PC-3 (cell line): ENCODE data around the gene NTN1. TPM values are rescaled to one million over a fixed set of nuclear protein-coding genes. Genes with fewer than 3 reads are reported as not detected.

Source experiments
- ATAC-seq: fragments of 200-7000 bp; cut with Tn5 transposase; 2 replicates; pipeline ENCODE4 v1.9.1; 2020; ENCODE audit warnings: mild to moderate bottlenecking, moderate library complexity
- BruUV-seq: library from RNA; stranded (reverse); fragments of 400-500 nt; replicated peaks from 2 replicates; lab custom pipeline; 2021; lab: Mats Ljungman, UMichigan
- CTCF ChIA-PET: fragments of 300-600 bp; sonication (Branson Sonifier 250); formaldehyde crosslinking; loops from one replicate; lab custom pipeline; 2022; ENCODE audit warnings: antibody characterized with exemption; lab: Charles Lee
- POLR2A ChIA-PET: fragments of 300-600 bp; sonication (Branson Sonifier 250); formaldehyde crosslinking; loops from one replicate; lab custom pipeline; 2022; ENCODE audit warnings: antibody characterized with exemption; ENCODE audit not compliant: unreplicated experiment; lab: Charles Lee
- DNase-seq: peaks from one replicate; pipeline ENCODE4 v3.0.0-alpha.2; 2015
- H2AFZ ChIP-seq: fragments of 300-600 bp; sonication (generic); 2 replicates; pipeline ENCODE4 v1.6.0; 2016; ENCODE audit warnings: antibody characterized with exemption, low read length
- H3F3A ChIP-seq: fragments of 300-600 bp; sonication (generic); one replicate; pipeline ENCODE4 v1.6.0; 2017; ENCODE audit warnings: antibody characterized with exemption, low read length, control low read depth, mild to moderate bottlenecking; ENCODE audit not compliant: unreplicated experiment
- H3K27ac ChIP-seq: fragments of 300-600 bp; sonication (generic); 2 replicates; pipeline ENCODE4 v1.5.1; 2016; ENCODE audit warnings: mild to moderate bottlenecking, low read length
- H3K27me3 ChIP-seq: fragments of 300-600 bp; sonication (generic); 2 replicates; pipeline ENCODE4 v1.6.1; 2016; ENCODE audit warnings: low read length, mixed read lengths
- H3K36me3 ChIP-seq: fragments of 300-600 bp; sonication (generic); 2 replicates; pipeline ENCODE4 v1.6.1; 2016; ENCODE audit warnings: low read depth, mixed run types, low read length, mixed read lengths
- H3K4me1 ChIP-seq: fragments of 300-600 bp; sonication (generic); 2 replicates; pipeline ENCODE4 v1.5.1; 2016; ENCODE audit warnings: low read length; ENCODE audit not compliant: insufficient read depth
- H3K4me2 ChIP-seq: fragments of 300-600 bp; sonication (generic); 2 replicates; pipeline ENCODE4 v1.6.0; 2016; ENCODE audit warnings: low read length
- H3K4me3 ChIP-seq: fragments of 300-600 bp; sonication (generic); 2 replicates; pipeline ENCODE4 v1.5.1; 2016; ENCODE audit warnings: mild to moderate bottlenecking, low read length, mixed read lengths
- H3K79me2 ChIP-seq: fragments of 300-600 bp; sonication (generic); 2 replicates; pipeline ENCODE4 v1.6.1; 2017; ENCODE audit warnings: low read length, mixed read lengths
- H3K9ac ChIP-seq: fragments of 300-600 bp; sonication (generic); 2 replicates; pipeline ENCODE4 v1.6.0; 2016; ENCODE audit warnings: mild to moderate bottlenecking, low read length
- H3K9me2 ChIP-seq: fragments of 300-600 bp; sonication (generic); replicated peaks from 2 replicates; pipeline ENCODE4 v1.6.1; 2016; ENCODE audit warnings: mixed run types, low read length, mixed read lengths
- H3K9me3 ChIP-seq: fragments of 300-600 bp; sonication (generic); 2 replicates; pipeline ENCODE4 v1.6.1; 2016; ENCODE audit warnings: low read length, mixed read lengths
- H4K20me1 ChIP-seq: fragments of 300-600 bp; sonication (generic); 2 replicates; pipeline ENCODE4 v1.6.1; 2016; ENCODE audit warnings: low read length, mixed read lengths
- EZH2 ChIP-seq: fragments of 300-600 bp; sonication (generic); IDR thresholded peaks from one replicate; pipeline ENCODE4 v1.6.1; 2017; ENCODE audit warnings: antibody characterized with exemption, mild to moderate bottlenecking, low read length; ENCODE audit not compliant: unreplicated experiment
- EZH2phosphoT487 ChIP-seq: fragments of 300-600 bp; sonication (generic); IDR thresholded peaks from 2 replicates; pipeline ENCODE4 v1.6.1; 2018; ENCODE audit warnings: mild to moderate bottlenecking, antibody characterized with exemption, low read length, borderline replicate concordance
- intact Hi-C: fragments of 100-400 bp; cut with micrococcal nuclease; formaldehyde crosslinking; loops from 2 replicates; pipeline ENCODE4 v1.9.0; 2023
- total RNA-seq: library from RNA; depleted of rRNA; stranded (reverse); fragments of >200 nt; gene quantifications from 2 replicates; pipeline ENCODE4 v1.2.3, GENCODE V29; 2014
- TF ChIP-seq, protein P1 (sequence below): fragments of 300-600 bp; sonication (generic); conservative IDR thresholded peaks from 2 replicates; pipeline ENCODE4 v1.5.1; 2017; ENCODE audit warnings: antibody characterized with exemption, low read depth, mild to moderate bottlenecking, low read length

Gene NTN1
- total RNA-seq, 1 experiment from 2014 or later = 0.22 TPM

DNA sequence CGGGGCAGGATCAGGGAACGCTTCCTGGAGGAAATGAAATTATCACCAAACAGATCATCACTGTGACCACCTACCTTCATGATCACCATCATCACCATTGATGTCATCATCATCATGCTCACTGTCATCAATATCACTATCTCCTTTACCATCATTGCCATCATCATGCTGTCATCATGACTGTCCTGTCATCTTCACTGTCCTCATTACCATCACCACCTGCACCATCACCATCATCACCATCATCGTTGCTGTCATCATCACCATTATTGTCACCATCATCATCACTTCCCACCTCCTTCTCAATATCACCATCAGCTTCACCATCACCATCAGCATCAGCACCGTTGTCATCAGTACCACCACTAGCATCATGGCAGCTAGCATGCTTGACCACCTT is 65.3 kb downstream of the NTN1 start:
- Histone ChIP-seq H3F3A (no peaks in the 10 kb centered on the region), H3K79me2 (no peaks in the 10 kb centered on the region), H3K9ac (no peak overlapping the region), H2AFZ (no peak overlapping the region), H3K4me1 (no peaks in the 10 kb centered on the region), H4K20me1 (no peaks in the 10 kb centered on the region), H3K27me3 (peaks cover 9% of the 10 kb centered on the region; the same call in 1 of the 2 replicates), H3K36me3 (no peaks in the 10 kb centered on the region), H3K27ac (no peak overlapping the region), H3K9me3 (no peaks in the 10 kb centered on the region), H3K9me2 (no peaks in the 10 kb centered on the region), H3K4me2 (no peak overlapping the region), H3K4me3 (no peak overlapping the region)
- intact Hi-C loops = no loop called here
- ChIA-PET POLR2A (no interaction called here), CTCF (no interaction called here)
- DNase-seq (no peak), ATAC-seq (no peak)
- BruUV-seq = no TSS peak
- TF ChIP-seq EZH2phosphoT487 = no peak

DNA sequence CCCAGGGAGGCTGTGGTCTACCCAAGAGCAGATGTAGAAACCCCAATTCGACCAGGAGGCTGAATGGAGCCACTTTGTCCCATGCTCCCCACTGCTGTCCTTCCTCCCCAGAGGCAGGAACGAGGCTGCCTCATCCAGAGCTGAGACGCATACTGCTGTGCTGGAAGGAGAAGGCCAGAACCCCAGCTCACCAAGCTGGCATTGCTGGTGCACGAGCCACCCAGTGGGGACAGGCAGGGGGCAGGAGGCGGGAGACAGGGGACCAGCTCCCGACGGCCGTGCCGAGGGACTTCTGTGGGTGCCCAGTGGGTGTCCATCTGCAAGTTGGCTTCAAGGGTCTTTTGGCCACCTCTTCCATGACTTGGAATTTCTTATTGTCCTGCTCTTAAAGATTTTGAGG is 66.6 kb downstream of the NTN1 start:
- Histone ChIP-seq H3K9me2 (no peaks in the 10 kb centered on the region), H2AFZ (no peak overlapping the region), H3K4me2 (no peak overlapping the region), H3K79me2 (no peaks in the 10 kb centered on the region), H4K20me1 (no peaks in the 10 kb centered on the region), H3K36me3 (no peaks in the 10 kb centered on the region), H3K4me3 (no peak overlapping the region), H3K27ac (no peak overlapping the region), H3F3A (no peaks in the 10 kb centered on the region), H3K27me3 (peaks cover 9% of the 10 kb centered on the region; the same call in 1 of the 2 replicates), H3K9ac (no peak overlapping the region), H3K4me1 (no peaks in the 10 kb centered on the region), H3K9me3 (no peaks in the 10 kb centered on the region)
- DNase-seq = no peak
- CTCF ChIA-PET = no interaction called here
- ATAC-seq = no peak
- no peak for TF ChIP-seq EZH2phosphoT487
- BruUV-seq = no TSS peak
- POLR2A ChIA-PET = no interaction called here
- intact Hi-C loops = no loop called here

DNA sequence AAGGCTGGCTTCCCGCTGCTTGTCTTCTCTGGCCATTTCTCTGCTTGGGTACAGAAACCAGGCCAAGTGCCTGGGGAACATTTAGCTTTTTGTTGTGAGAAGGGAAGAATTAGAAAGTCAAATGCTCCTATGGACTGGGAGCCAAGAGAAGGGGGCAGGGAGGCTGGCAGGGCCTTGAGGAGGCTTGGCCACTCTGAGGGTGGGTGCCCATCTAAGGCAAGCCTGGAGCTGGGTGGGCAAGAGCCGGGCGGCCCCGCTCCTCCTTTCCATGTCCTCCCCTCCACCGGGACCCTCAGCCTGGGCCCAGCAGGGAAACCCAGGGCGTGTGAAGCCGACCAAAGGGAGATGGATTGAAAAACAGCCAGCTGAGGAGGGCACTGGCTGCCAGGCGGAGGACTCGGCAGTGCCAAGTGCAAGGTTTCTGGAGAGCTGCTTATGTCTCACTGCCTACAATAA is 69.4 kb downstream of the NTN1 start:
- Histone ChIP-seq H3K9ac (no peak overlapping the region), H2AFZ (no peak overlapping the region), H3K4me2 (no peak overlapping the region), H3K9me2 (no peaks in the 10 kb centered on the region), H4K20me1 (no peaks in the 10 kb centered on the region), H3K79me2 (no peaks in the 10 kb centered on the region), H3K4me3 (no peak overlapping the region), H3F3A (no peaks in the 10 kb centered on the region), H3K27me3 (peaks cover 9% of the 10 kb centered on the region; the same call in 1 of the 2 replicates), H3K4me1 (no peaks in the 10 kb centered on the region), H3K27ac (no peak overlapping the region), H3K9me3 (no peaks in the 10 kb centered on the region), H3K36me3 (no peaks in the 10 kb centered on the region)
- ChIA-PET CTCF (no interaction called here), POLR2A (no interaction called here)
- TF ChIP-seq EZH2phosphoT487 (no peak), EZH2 (no peak)
- TF ChIP-seq, protein P1, sequence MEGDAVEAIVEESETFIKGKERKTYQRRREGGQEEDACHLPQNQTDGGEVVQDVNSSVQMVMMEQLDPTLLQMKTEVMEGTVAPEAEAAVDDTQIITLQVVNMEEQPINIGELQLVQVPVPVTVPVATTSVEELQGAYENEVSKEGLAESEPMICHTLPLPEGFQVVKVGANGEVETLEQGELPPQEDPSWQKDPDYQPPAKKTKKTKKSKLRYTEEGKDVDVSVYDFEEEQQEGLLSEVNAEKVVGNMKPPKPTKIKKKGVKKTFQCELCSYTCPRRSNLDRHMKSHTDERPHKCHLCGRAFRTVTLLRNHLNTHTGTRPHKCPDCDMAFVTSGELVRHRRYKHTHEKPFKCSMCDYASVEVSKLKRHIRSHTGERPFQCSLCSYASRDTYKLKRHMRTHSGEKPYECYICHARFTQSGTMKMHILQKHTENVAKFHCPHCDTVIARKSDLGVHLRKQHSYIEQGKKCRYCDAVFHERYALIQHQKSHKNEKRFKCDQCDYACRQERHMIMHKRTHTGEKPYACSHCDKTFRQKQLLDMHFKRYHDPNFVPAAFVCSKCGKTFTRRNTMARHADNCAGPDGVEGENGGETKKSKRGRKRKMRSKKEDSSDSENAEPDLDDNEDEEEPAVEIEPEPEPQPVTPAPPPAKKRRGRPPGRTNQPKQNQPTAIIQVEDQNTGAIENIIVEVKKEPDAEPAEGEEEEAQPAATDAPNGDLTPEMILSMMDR = no peak
- ATAC-seq (no peak), DNase-seq (no peak)
- no TSS peak for BruUV-seq
- intact Hi-C loops = no loop called here

DNA sequence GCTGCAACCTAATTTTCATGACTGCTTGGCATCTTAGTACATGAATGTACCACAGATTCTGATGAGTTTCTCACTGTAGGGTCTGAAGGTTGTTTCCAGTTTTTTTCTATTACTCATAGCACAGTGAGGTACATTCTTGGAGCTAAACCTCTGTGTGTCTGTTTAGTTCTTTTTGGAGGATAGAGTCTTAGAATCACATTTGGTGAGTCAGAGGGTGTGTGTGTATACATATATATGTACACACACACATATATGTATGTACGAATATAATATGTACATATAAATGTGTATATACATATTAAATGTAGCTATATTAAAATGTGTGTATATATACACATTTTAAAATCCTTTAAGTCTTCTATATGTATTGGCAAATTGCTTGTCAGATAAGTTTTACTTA is 72.9 kb downstream of the NTN1 start:
- Histone ChIP-seq H3K4me3 (no peak overlapping the region), H3K4me1 (no peaks in the 10 kb centered on the region), H3K9me2 (no peaks in the 10 kb centered on the region), H4K20me1 (no peaks in the 10 kb centered on the region), H3K9ac (no peak overlapping the region), H3K27ac (no peak overlapping the region), H3K36me3 (no peaks in the 10 kb centered on the region), H3K4me2 (no peak overlapping the region), H3K79me2 (no peaks in the 10 kb centered on the region), H3K9me3 (no peaks in the 10 kb centered on the region), H3K27me3 (peaks cover 24% of the 10 kb centered on the region), H3F3A (no peaks in the 10 kb centered on the region), H2AFZ (no peak overlapping the region)
- intact Hi-C loops = no loop called here
- TF ChIP-seq EZH2phosphoT487 = no peak
- TF ChIP-seq, protein P1 = no peak
- no peak for TF ChIP-seq EZH2
- ATAC-seq = no peak
- ChIA-PET CTCF (no interaction called here), POLR2A (no interaction called here)
- BruUV-seq = no TSS peak
- DNase-seq = no peak
